Measurements from ENCODE around the gene PCSK2.

PCSK2 gene

DNA sequence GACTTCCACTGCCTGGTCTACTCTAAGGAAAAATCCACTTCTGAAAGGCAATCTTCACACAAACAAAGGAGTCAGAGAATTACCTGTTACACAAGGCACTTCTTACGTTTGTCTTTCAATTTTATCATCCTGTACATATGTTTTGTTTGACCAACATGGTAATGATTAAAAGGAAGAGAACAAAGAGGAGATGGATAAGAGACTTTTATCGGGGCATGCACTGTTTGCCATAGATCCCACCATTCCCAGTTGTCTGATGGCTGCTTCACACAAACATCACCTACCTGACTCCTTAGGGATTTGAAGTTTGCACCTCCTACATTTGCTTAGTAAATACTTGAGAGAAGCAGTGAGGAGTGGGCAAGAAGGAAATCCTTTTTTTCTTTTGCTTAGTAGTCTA is 217.3 kb downstream of the PCSK2 start:
- Histone ChIP-seq H3K27ac (ENCODE audit: low read depth, low read length) (no peak overlapping the region), H3K36me3 (ENCODE audit: insufficient read depth, low read length) (no peaks in the 10 kb centered on the region), H3K79me2 (ENCODE audit: control insufficient read depth, insufficient read depth, low read length, unreplicated experiment) (no peaks in the 10 kb centered on the region)

DNA sequence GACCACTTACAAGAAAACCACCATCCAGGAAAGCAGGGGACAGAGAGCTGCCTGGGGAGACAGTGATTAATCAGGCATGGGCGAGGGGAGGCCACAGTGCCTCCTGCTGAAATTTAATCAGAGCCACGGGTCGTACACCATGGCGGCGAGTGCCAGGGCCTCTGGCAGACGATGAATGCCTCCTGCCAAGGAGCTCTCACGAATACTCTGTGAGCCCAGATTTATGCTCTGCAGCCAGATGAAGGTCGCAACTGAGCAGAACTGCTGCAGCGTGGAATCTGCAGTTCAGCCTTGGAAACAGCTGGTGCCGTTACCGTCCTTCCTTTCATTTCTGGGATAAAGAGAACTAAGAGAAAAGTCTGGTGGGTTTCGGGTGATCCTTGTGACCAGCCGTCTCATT is 218.7 kb downstream of the PCSK2 start:
- H3K4me1 ChIP-seq (ENCODE audit: control insufficient read depth, insufficient read depth, low read length, unreplicated experiment), result no peaks in the 10 kb centered on the region
- H3K27ac ChIP-seq (ENCODE audit: low read depth, low read length), result no peak overlapping the region
- H2AFZ ChIP-seq (ENCODE audit: low read length, unreplicated experiment), result no peak overlapping the region
- no peaks in the 10 kb centered on the region for H3K79me2 ChIP-seq (ENCODE audit: control insufficient read depth, insufficient read depth, low read length, unreplicated experiment)
- H3K27me3 ChIP-seq (ENCODE audit: insufficient read depth, low read length), result peaks cover 74% of the 10 kb centered on the region
- H3K4me3 ChIP-seq (ENCODE audit: low read depth, low read length), result no peak overlapping the region
- H3K36me3 ChIP-seq (ENCODE audit: insufficient read depth, low read length), result no peaks in the 10 kb centered on the region

More for the DNA sequence above, 217.3 kb downstream of the PCSK2 start:
- Histone ChIP-seq H3K4me1 (ENCODE audit: control insufficient read depth, insufficient read depth, low read length, unreplicated experiment) (no peaks in the 10 kb centered on the region), H2AFZ (ENCODE audit: low read length, unreplicated experiment) (no peak overlapping the region), H3K4me3 (ENCODE audit: low read depth, low read length) (no peak overlapping the region), H3K27me3 (ENCODE audit: insufficient read depth, low read length) (peaks cover 83% of the 10 kb centered on the region)

DNA sequence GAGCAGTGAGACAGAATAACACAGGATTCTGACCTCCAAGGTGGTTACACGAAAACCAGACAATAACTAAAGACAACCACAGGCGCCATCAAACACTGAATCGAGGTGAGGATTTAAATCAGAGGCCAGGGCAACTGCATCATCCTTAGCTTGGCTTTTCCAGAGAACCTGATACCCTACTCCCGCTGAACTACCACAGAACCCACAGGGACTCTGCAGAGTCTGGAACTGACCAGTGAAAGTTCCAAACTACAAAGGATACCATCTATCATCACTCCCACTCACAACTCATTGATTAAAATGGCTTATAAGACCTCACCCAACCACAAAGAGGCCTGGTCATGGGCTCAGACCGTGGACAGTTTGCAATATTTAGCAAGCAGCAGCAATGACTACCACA is 219.3 kb downstream of the PCSK2 start:
- no peak overlapping the region for H3K27ac ChIP-seq (ENCODE audit: low read depth, low read length)
- no peak overlapping the region for H2AFZ ChIP-seq (ENCODE audit: low read length, unreplicated experiment)
- H3K36me3 ChIP-seq (ENCODE audit: insufficient read depth, low read length), result no peaks in the 10 kb centered on the region
- H3K79me2 ChIP-seq (ENCODE audit: control insufficient read depth, insufficient read depth, low read length, unreplicated experiment), result no peaks in the 10 kb centered on the region
- H3K4me3 ChIP-seq (ENCODE audit: low read depth, low read length), result no peak overlapping the region
- peaks cover 73% of the 10 kb centered on the region for H3K27me3 ChIP-seq (ENCODE audit: insufficient read depth, low read length)
- H3K4me1 ChIP-seq (ENCODE audit: control insufficient read depth, insufficient read depth, low read length, unreplicated experiment), result no peaks in the 10 kb centered on the region

DNA sequence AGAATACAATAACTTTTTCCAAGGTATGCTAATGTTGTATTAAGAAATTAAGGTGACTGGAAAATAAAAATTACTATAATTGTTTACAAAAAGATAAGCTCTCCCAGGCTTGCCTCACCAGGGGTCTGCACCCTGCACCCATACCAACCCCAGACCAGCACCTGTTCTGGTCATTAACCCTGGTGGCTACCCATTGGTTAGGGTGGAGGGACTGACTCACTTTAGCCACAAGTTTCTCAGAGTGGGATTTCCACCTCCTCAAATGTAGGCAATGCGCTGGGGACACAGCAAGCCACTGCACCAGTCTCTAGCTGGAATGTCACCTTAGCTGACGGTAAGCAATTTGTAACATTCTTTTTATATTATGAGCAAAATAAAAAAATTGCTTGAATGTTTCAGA is 221.2 kb downstream of the PCSK2 start:
- Histone ChIP-seq H2AFZ (ENCODE audit: low read length, unreplicated experiment) (no peak overlapping the region), H3K27ac (ENCODE audit: low read depth, low read length) (no peak overlapping the region), H3K27me3 (ENCODE audit: insufficient read depth, low read length) (peaks cover 68% of the 10 kb centered on the region), H3K79me2 (ENCODE audit: control insufficient read depth, insufficient read depth, low read length, unreplicated experiment) (no peaks in the 10 kb centered on the region), H3K4me3 (ENCODE audit: low read depth, low read length) (no peak overlapping the region), H3K36me3 (ENCODE audit: insufficient read depth, low read length) (no peaks in the 10 kb centered on the region), H3K4me1 (ENCODE audit: control insufficient read depth, insufficient read depth, low read length, unreplicated experiment) (no peaks in the 10 kb centered on the region)

DNA sequence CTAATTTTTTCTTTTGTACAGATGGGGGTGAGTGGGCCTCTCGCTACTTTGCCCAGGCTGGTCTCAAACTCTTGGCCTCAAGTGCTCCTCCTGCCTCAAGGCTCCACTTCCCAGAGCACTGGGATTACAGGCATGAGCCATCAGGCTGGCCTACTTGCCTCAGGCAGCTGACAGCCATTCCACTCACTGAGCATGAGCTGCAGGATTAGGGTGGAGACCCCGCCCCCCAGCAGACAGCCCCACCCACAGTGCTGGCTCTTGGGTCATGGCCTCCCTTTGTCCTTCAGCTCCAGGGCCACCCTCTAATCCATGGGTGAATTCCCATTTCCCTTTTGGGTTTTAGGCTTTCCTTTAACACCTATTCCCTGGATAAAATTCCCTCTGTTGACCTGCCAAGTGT is 222.2 kb downstream of the PCSK2 start:
- Histone ChIP-seq H3K36me3 (ENCODE audit: insufficient read depth, low read length) (no peaks in the 10 kb centered on the region), H3K27me3 (ENCODE audit: insufficient read depth, low read length) (peaks cover 67% of the 10 kb centered on the region), H3K79me2 (ENCODE audit: control insufficient read depth, insufficient read depth, low read length, unreplicated experiment) (no peaks in the 10 kb centered on the region), H3K4me1 (ENCODE audit: control insufficient read depth, insufficient read depth, low read length, unreplicated experiment) (no peaks in the 10 kb centered on the region), H3K4me3 (ENCODE audit: low read depth, low read length) (no peak overlapping the region), H2AFZ (ENCODE audit: low read length, unreplicated experiment) (no peak overlapping the region), H3K27ac (ENCODE audit: low read depth, low read length) (no peak overlapping the region)

DNA sequence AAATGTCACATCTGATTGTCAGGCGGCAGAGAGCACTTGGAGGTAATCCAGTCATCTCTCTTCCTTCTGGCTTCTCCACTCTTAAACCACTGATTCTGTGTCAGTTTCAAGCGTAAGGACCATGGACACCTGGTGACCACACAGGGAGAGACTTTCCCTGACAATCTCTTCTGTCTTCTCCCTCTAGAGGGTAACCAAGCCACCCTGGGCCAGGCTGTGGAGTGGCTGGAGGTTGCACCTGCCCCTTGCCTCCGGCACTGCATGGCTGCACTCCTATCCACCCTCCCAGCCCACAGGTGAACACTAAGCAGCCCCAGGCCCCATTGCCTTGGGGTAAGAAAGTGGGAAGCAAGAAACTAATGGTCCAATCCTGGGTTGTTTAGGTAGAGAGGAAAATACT is 225.6 kb downstream of the PCSK2 start:
- H3K79me2 ChIP-seq (ENCODE audit: control insufficient read depth, insufficient read depth, low read length, unreplicated experiment), result no peaks in the 10 kb centered on the region
- no peak overlapping the region for H3K27ac ChIP-seq (ENCODE audit: low read depth, low read length)
- no peak overlapping the region for H2AFZ ChIP-seq (ENCODE audit: low read length, unreplicated experiment)
- H3K4me3 ChIP-seq (ENCODE audit: low read depth, low read length), result no peak overlapping the region
- peaks cover 69% of the 10 kb centered on the region for H3K27me3 ChIP-seq (ENCODE audit: insufficient read depth, low read length)
- H3K36me3 ChIP-seq (ENCODE audit: insufficient read depth, low read length), result no peaks in the 10 kb centered on the region
- no peaks in the 10 kb centered on the region for H3K4me1 ChIP-seq (ENCODE audit: control insufficient read depth, insufficient read depth, low read length, unreplicated experiment)

DNA sequence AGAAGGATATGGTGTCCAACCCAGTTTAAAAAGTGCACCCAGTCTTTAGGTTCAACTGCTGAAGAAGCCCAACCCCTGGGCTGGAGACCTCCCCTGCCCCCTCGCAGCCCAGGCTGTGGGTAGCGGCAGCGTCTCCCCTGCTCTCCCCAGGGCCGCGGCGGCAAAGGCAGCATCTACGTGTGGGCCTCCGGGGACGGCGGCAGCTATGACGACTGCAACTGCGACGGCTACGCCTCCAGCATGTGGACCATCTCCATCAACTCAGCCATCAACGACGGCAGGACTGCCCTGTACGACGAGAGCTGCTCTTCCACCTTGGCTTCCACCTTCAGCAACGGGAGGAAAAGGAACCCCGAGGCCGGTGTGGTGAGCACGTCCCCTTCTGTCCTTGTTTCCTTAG is 226.8 kb downstream of the PCSK2 start:
- H3K27me3 ChIP-seq (ENCODE audit: insufficient read depth, low read length), result peaks cover 66% of the 10 kb centered on the region
- H3K4me3 ChIP-seq (ENCODE audit: low read depth, low read length), result no peak overlapping the region
- H3K79me2 ChIP-seq (ENCODE audit: control insufficient read depth, insufficient read depth, low read length, unreplicated experiment), result no peaks in the 10 kb centered on the region
- no peak overlapping the region for H2AFZ ChIP-seq (ENCODE audit: low read length, unreplicated experiment)
- H3K27ac ChIP-seq (ENCODE audit: low read depth, low read length), result no peak overlapping the region
- no peaks in the 10 kb centered on the region for H3K4me1 ChIP-seq (ENCODE audit: control insufficient read depth, insufficient read depth, low read length, unreplicated experiment)
- no peaks in the 10 kb centered on the region for H3K36me3 ChIP-seq (ENCODE audit: insufficient read depth, low read length)

DNA sequence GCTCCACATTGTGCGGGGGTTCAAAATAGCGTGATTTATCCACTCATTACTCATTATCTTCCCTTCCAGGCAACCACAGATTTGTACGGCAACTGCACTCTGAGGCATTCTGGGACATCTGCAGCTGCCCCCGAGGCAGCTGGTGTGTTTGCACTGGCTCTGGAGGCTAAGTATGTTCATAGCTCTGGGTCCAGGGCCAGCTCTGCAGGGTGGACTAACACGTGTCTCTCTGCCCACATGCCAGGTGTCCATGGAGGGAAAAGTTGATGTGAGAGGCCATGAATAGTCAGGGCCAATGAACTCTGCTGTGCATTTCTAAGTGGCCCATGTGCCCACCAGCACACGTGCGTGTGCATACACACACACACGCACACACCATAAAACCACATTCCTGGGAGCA is 229.4 kb downstream of the PCSK2 start:
- no peaks in the 10 kb centered on the region for H3K79me2 ChIP-seq (ENCODE audit: control insufficient read depth, insufficient read depth, low read length, unreplicated experiment)
- H3K36me3 ChIP-seq (ENCODE audit: insufficient read depth, low read length), result no peaks in the 10 kb centered on the region
- H3K4me1 ChIP-seq (ENCODE audit: control insufficient read depth, insufficient read depth, low read length, unreplicated experiment), result no peaks in the 10 kb centered on the region
- H3K27ac ChIP-seq (ENCODE audit: low read depth, low read length), result no peak overlapping the region
- peaks cover 55% of the 10 kb centered on the region for H3K27me3 ChIP-seq (ENCODE audit: insufficient read depth, low read length)
- no peak overlapping the region for H2AFZ ChIP-seq (ENCODE audit: low read length, unreplicated experiment)
- H3K4me3 ChIP-seq (ENCODE audit: low read depth, low read length), result no peak overlapping the region

DNA sequence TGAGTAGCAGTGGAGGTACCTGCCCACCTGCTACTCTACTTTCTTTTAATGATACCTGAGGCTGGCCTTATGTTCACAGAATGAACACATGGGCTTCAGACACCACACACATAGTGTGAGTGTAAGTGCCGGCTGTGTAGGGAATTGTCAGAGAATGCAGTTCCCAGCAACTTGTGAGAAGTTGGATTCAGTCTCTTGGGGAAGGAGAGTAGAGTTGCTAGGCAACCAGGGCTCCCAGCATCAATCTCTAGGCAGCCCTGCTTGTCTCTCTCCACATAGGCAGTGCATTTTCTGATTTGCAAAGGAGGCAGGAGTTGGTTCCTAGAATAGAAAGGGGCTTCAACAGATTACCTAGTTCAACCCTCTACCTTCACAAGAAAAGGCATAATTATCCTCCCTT is 230.2 kb downstream of the PCSK2 start:
- Histone ChIP-seq H3K4me1 (ENCODE audit: control insufficient read depth, insufficient read depth, low read length, unreplicated experiment) (no peaks in the 10 kb centered on the region), H3K79me2 (ENCODE audit: control insufficient read depth, insufficient read depth, low read length, unreplicated experiment) (no peaks in the 10 kb centered on the region), H3K27ac (ENCODE audit: low read depth, low read length) (no peak overlapping the region), H3K4me3 (ENCODE audit: low read depth, low read length) (no peak overlapping the region), H2AFZ (ENCODE audit: low read length, unreplicated experiment) (no peak overlapping the region), H3K27me3 (ENCODE audit: insufficient read depth, low read length) (peaks cover 62% of the 10 kb centered on the region), H3K36me3 (ENCODE audit: insufficient read depth, low read length) (no peaks in the 10 kb centered on the region)

DNA sequence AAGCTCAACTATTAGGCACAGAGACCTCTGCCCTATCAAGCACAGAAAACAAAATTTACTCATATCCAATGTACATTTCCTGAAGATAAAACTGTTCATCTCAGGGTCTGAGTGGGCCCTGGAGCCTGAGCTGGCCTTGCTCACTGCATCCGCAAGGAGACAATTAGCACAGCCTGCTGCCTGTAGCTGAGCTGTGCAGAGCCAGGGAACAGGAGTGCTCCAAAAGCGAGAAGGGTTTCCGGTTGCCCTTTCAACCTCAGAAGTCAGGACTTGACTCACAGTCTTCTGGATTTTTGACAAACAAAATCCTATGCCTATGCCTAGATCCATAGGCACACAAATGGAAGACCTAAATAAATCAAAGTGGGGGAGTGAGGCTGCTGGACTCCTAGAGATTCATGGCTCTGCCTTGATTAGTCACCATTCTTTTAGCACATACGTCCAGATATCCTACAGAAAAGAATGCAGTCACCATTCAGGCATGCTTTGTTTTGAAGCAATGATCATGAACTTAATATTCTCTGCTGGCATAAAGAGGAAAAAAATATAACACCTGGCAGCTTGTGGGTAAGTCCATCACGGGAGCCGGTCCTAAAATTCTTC is 230.8 kb downstream of the PCSK2 start:
- H3K36me3 ChIP-seq (ENCODE audit: insufficient read depth, low read length), result no peaks in the 10 kb centered on the region
- peaks cover 61% of the 10 kb centered on the region for H3K27me3 ChIP-seq (ENCODE audit: insufficient read depth, low read length)
- H3K79me2 ChIP-seq (ENCODE audit: control insufficient read depth, insufficient read depth, low read length, unreplicated experiment), result no peaks in the 10 kb centered on the region
- H3K27ac ChIP-seq (ENCODE audit: low read depth, low read length), result no peak overlapping the region
- no peaks in the 10 kb centered on the region for H3K4me1 ChIP-seq (ENCODE audit: control insufficient read depth, insufficient read depth, low read length, unreplicated experiment)
- H3K4me3 ChIP-seq (ENCODE audit: low read depth, low read length), result no peak overlapping the region
- no peak overlapping the region for H2AFZ ChIP-seq (ENCODE audit: low read length, unreplicated experiment)

DNA sequence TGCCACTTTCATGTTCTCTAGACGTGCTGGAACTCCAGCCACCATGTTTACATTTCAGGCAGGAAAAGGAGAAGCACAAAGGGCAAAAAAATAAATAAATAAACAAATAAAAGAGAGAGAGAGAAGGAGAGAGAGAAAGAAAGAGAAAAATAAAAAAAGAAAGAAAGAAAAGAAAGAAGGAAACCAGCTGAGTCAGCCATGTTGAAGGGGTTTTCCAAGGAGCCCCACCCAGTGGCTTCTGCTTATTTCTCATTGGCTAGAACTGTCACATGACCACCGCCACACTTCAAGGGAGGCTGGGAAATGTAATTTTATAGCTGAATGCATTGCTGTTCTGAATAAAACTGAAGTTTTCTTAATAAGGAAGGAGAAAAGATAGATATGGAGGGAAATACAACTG is 233.3 kb downstream of the PCSK2 start:
- Histone ChIP-seq H2AFZ (ENCODE audit: low read length, unreplicated experiment) (no peak overlapping the region), H3K27me3 (ENCODE audit: insufficient read depth, low read length) (peaks cover 51% of the 10 kb centered on the region)

More for the DNA sequence above, 233.3 kb downstream of the PCSK2 start:
- Histone ChIP-seq H3K79me2 (ENCODE audit: control insufficient read depth, insufficient read depth, low read length, unreplicated experiment) (no peaks in the 10 kb centered on the region), H3K4me1 (ENCODE audit: control insufficient read depth, insufficient read depth, low read length, unreplicated experiment) (no peaks in the 10 kb centered on the region), H3K27ac (ENCODE audit: low read depth, low read length) (no peak overlapping the region), H3K4me3 (ENCODE audit: low read depth, low read length) (no peak overlapping the region), H3K36me3 (ENCODE audit: insufficient read depth, low read length) (no peaks in the 10 kb centered on the region)

Measured in ACC112 (cell line).